Measurements from ENCODE around the gene NADSYN1.
"Not testable (repeated sequence)": the region's sequence is repeated elsewhere in the genome, so short reads cannot be mapped to it uniquely, and the experiment has no call there.

Gene NADSYN1

GRCh38 chr11:71505781-71506180, 52.8 kb downstream of the NADSYN1 start:
- TF ChIP-seq, protein P1, sequence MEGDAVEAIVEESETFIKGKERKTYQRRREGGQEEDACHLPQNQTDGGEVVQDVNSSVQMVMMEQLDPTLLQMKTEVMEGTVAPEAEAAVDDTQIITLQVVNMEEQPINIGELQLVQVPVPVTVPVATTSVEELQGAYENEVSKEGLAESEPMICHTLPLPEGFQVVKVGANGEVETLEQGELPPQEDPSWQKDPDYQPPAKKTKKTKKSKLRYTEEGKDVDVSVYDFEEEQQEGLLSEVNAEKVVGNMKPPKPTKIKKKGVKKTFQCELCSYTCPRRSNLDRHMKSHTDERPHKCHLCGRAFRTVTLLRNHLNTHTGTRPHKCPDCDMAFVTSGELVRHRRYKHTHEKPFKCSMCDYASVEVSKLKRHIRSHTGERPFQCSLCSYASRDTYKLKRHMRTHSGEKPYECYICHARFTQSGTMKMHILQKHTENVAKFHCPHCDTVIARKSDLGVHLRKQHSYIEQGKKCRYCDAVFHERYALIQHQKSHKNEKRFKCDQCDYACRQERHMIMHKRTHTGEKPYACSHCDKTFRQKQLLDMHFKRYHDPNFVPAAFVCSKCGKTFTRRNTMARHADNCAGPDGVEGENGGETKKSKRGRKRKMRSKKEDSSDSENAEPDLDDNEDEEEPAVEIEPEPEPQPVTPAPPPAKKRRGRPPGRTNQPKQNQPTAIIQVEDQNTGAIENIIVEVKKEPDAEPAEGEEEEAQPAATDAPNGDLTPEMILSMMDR (conservative IDR thresholded peaks at IDR 0.05), result no peak
- peak overlapping the region; percentile 87 for H3K27ac ChIP-seq

DNA sequence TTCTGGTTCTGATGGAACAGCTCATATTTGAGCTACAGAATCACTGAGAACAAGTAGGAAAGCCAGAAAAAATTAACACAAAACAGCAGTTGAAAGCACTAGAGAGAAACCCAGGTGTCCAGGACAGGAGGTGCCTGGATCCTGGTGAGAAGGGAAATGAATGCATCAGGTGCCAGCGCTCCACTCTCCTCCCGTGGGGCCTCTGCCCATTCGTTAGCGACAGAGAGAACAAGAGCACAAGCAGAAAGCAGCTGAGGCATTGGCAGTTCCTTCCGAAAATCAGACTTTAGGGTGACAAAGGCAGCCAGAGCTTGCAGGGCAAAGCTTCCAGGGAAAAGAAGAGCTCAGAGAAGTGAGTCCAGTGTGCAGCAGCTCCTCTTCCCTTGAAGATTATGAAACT, 54.1 kb downstream of the NADSYN1 start:
- TF ChIP-seq, protein P1 (conservative IDR thresholded peaks at IDR 0.05), result no peak
- no peak overlapping the region for H3K27ac ChIP-seq

GRCh38 chr11:71518506-71519471, 65.8 kb downstream of the NADSYN1 start:
- no peak overlapping the region for H3K27ac ChIP-seq
- TF ChIP-seq, protein P1 (conservative IDR thresholded peaks at IDR 0.05), result no peak

DNA sequence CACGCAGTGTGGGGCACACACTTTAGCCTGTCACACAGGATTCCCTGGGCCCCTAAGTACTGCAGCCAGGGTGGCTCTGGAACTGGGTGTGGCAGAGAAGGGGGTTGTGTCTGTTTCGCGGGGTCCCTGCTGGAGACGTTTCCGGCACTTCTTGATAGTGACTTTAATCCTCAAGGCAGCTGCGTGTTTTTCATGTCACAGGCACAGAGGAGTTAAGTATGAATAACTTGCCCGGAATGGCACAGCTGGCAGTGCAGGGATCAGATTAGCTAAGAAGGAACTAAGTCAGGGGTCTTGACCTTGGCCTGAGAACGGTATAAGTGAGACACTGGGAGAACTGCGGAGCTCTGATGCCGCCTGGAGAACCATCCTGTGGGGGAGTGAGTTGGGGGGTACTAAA, 66.5 kb downstream of the NADSYN1 start:
- H3K27ac ChIP-seq, result no peak overlapping the region
- TF ChIP-seq, protein P1 (conservative IDR thresholded peaks at IDR 0.05), result no peak

GRCh38 chr11:71525188-71525937, 72.4 kb downstream of the NADSYN1 start:
- TF ChIP-seq, protein P1 (conservative IDR thresholded peaks at IDR 0.05), result no peak
- H3K27ac ChIP-seq, result no peak overlapping the region

DNA sequence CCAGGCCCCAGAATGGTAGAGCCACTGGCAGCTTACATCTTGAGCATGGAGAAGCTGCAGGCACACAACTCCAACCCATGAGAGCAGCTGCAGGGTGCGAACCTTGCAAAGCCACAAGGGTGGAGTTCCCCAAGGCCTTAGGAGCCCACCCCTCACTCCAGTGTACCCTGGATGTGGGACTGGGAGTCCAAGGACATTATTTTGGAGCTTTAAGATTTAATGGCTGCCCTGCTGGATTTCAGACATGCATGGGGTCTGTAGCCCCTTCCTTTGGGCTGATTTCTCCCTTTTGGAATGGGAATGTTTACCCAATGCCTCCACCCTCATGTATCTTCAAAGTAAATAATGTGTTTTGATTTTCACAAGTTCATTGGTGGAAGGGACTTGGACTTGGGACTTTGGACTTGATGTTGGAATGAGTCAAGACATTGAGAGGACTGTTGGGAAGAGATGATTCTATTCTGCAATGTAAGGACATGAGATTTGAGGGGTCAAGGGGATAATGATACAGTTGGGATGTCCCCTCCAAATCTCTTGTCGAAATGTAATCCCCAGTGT, 73.0 kb downstream of the NADSYN1 start:
- no peak overlapping the region for H3K27ac ChIP-seq
- TF ChIP-seq, protein P1 (conservative IDR thresholded peaks at IDR 0.05), result no peak

- not testable (repeated sequence) for H3K27ac ChIP-seq
Observed at GRCh38 chr11:71526796-71527575, 74.0 kb downstream of the NADSYN1 start, which contains the start of gene KRTAP5-7. Gene KRTAP5-7 (plus strand): TSS chr11:71527267. CDS start chr11:71527301, 34 bp downstream.
